Measurements from ENCODE around the gene IQCN.

DNA sequence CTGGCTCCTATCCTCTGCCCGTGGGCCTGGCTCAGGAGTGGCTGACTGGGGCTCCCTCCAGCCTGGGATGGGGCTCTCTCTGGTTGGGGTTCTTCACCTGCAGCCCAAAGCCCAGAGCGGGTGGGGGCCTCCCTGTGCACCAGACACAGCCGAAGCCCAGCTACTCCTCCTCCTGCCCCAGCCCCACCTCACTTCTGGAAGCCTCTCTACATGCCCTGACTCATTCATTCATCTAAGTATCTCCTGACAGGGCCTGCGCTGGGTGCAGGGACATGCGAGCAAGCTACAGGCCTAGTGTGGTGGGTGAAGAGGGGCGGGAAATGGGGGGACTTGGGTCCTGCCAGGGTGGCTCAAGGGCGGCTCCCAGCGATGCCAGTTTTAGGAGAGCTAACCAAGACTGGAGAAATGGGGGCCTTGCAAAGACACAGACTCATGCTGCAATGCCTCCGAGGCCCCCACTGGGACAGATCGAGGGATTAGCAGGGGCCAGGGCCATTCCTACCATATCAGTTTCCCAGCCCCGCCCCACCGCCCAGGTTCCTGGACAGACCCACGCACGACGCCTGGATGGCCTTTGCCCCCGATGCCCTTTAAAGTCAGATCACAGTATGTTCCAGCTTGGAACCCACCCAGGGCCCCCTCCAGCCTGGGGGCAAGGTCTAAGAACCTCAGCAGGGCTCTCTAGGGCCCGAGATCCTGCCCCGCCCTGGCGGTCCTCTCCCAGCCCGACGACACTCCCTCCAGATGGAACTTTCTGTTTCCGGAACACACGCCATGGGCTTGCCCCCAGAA lies 36.1 kb upstream of the IQCN start:
- TF ChIP-seq, protein P1, sequence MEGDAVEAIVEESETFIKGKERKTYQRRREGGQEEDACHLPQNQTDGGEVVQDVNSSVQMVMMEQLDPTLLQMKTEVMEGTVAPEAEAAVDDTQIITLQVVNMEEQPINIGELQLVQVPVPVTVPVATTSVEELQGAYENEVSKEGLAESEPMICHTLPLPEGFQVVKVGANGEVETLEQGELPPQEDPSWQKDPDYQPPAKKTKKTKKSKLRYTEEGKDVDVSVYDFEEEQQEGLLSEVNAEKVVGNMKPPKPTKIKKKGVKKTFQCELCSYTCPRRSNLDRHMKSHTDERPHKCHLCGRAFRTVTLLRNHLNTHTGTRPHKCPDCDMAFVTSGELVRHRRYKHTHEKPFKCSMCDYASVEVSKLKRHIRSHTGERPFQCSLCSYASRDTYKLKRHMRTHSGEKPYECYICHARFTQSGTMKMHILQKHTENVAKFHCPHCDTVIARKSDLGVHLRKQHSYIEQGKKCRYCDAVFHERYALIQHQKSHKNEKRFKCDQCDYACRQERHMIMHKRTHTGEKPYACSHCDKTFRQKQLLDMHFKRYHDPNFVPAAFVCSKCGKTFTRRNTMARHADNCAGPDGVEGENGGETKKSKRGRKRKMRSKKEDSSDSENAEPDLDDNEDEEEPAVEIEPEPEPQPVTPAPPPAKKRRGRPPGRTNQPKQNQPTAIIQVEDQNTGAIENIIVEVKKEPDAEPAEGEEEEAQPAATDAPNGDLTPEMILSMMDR (IDR thresholded peaks at IDR 0.05) = no peak
- TF ChIP-seq POLR2A (IDR thresholded peaks at IDR 0.05) = no peak

Data from lower leg skin (tissue), 3 donors.